ENCODE data around the gene ANKRD55.

ANKRD55 gene

DNA sequence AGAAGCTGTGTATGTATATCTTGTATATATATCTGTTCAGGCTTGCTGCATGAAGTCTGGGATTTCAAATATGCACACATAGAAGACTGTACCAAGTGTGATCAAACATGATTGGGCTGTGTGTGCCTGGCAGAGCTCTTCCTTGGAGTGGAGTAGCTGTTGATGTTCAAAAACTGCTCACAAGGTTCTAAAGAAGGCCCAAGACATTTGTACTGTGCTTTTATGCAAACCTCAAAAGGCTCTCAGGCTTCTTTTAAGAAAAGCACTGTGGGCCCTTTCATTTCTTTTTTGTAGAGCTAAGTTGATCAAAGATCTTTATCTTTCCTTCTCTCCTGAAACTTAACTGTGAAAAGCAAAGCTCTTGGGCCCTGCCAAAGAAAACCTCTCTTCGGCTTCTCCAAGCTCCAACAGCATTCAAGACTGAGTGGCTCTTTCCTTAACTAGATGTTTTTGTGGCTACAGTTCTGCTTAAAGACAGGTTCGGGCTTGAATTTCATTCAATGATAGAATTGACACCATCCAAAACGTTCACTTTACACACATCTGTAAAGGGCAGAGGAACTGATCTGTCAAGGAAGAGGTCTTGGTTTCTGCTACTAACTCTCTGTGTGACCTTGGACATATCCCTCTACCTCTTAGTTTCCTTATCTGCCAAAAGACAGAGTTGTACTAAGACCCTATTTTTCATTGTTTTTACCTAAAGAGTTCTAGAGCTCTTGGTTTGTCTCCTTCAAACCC, 132.5 kb downstream of the ANKRD55 start:
- CTCF ChIA-PET = no interaction called here
- TF ChIP-seq, protein P1, sequence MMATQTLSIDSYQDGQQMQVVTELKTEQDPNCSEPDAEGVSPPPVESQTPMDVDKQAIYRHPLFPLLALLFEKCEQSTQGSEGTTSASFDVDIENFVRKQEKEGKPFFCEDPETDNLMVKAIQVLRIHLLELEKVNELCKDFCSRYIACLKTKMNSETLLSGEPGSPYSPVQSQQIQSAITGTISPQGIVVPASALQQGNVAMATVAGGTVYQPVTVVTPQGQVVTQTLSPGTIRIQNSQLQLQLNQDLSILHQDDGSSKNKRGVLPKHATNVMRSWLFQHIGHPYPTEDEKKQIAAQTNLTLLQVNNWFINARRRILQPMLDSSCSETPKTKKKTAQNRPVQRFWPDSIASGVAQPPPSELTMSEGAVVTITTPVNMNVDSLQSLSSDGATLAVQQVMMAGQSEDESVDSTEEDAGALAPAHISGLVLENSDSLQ (IDR thresholded peaks at IDR 0.05) = no peak
- TF ChIP-seq FOXK2 (IDR thresholded peaks at IDR 0.05) = no peak
- TF ChIP-seq L3MBTL2 (conservative IDR thresholded peaks at IDR 0.05) = no peak
- no peak for TF ChIP-seq ARNT (IDR thresholded peaks at IDR 0.05)
- TF ChIP-seq FOXA1 (IDR thresholded peaks at IDR 0.05) = no peak
- no peak for TF ChIP-seq SUZ12 (IDR thresholded peaks at IDR 0.05)
- TF ChIP-seq ELF4 (IDR thresholded peaks at IDR 0.05) = no peak
- no peak for TF ChIP-seq BHLHE40 (IDR thresholded peaks at IDR 0.05; ENCODE audit: borderline replicate concordance)
- TF ChIP-seq ZNF384 (IDR thresholded peaks at IDR 0.05) = no peak
- no peak for TF ChIP-seq HDGF (IDR thresholded peaks at IDR 0.05; ENCODE audit: borderline replicate concordance)
- no peak for TF ChIP-seq SP1 (IDR thresholded peaks at IDR 0.05)
- no peak for TF ChIP-seq NFRKB (IDR thresholded peaks at IDR 0.05)
- POLR2A ChIA-PET = no interaction called here

DNA sequence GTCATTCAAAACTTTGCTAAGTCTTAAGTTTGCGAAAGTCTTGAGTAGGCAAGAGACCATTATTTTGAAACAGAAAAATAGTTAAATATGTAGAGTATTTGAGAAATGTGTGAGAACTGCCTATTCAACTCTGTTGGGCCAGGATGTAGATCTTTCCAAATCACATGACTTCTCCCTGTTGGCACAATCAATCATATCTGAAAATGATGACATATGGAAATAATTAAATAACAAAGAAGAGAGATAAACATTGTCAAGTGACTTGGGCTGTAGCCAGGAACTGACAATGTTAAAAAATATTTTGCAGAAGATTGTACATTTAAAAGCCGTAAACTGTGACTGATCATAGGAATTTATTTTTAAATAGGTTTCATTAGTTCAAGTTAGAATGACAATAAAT, 133.8 kb downstream of the ANKRD55 start:
- DNase-seq (ENCODE audit: extremely low spot score) = no peak
- no peak for TF ChIP-seq SP1 (IDR thresholded peaks at IDR 0.05)
- TF ChIP-seq, protein P1 (IDR thresholded peaks at IDR 0.05) = peak; percentile 12; the same call in 1 of the 2 replicates
- CTCF ChIA-PET = interaction anchor here (0.6 kb wide), 1 partner anchor 19 kb away, joined by 8 read pairs; no protein-coding TSS in a partner anchor
- POLR2A ChIA-PET = no interaction called here

More for the DNA sequence above, 132.5 kb downstream of the ANKRD55 start:
- DNase-seq (ENCODE audit: extremely low spot score) = no peak

DNA sequence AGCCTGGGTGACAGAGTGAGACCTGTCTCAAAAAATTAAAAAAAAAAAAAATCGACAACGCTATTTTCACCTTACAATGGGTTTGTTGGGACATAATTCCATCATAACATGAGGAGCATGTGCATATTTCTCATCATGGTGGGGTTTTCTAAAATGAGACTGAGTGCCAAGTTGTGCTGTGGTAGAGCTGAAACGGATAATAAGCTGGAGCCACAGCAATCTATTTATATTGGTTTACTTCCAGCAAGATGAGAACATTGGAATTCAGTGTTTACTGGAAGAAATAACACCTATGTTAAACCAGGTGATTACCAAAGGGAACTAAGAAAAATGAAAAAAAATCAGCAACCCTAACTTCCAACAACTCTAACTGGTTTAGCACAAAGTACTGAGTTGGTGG, 136.1 kb downstream of the ANKRD55 start:
- DNase-seq (ENCODE audit: extremely low spot score) = no peak
- ChIA-PET CTCF (no interaction called here), POLR2A (no interaction called here)
- TF ChIP-seq ZNF384 (IDR thresholded peaks at IDR 0.05) (no peak), SP1 (IDR thresholded peaks at IDR 0.05) (no peak), FOXM1 (IDR thresholded peaks at IDR 0.05; ENCODE audit: borderline replicate concordance) (no peak), TARDBP (IDR thresholded peaks at IDR 0.05) (no peak), HDGF (IDR thresholded peaks at IDR 0.05; ENCODE audit: borderline replicate concordance) (no peak), FOXK2 (IDR thresholded peaks at IDR 0.05) (no peak), ARNT (IDR thresholded peaks at IDR 0.05) (no peak), L3MBTL2 (conservative IDR thresholded peaks at IDR 0.05) (no peak), ELF4 (IDR thresholded peaks at IDR 0.05) (no peak), BHLHE40 (IDR thresholded peaks at IDR 0.05; ENCODE audit: borderline replicate concordance) (no peak), CTBP1 (IDR thresholded peaks at IDR 0.05; ENCODE audit: borderline replicate concordance) (no peak), LEF1 (IDR thresholded peaks at IDR 0.05; ENCODE audit: borderline replicate concordance) (no peak), SUZ12 (IDR thresholded peaks at IDR 0.05) (no peak), FOXA1 (IDR thresholded peaks at IDR 0.05) (no peak), NFRKB (IDR thresholded peaks at IDR 0.05) (no peak)
- TF ChIP-seq, protein P1 (IDR thresholded peaks at IDR 0.05) = no peak

DNA sequence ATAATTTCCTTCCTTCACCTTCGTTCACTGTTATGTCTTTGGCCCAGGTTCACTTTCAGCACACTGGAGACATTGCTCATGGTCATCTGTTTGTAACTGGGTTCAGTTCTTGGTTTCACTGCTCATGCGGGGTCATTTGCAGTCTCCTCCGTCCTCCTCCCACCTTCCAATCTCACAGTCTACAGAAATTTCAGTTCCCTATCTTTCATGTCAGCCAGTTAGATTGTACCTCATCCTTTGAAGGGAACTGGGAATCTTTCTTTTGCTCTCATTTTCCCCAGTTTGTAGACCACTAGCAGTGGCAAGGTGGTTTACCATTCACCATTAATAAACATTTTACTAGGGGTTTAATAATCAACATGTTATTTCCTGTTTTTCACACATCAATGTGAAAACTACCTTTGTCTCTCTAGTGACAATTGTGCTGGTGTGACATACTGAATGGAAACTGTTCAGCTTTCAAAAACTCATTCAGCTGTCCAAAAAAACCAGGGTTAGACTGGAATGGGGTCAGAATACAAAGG, 137.5 kb downstream of the ANKRD55 start:
- CTCF ChIA-PET = no interaction called here
- POLR2A ChIA-PET = no interaction called here
- TF ChIP-seq ARNT (IDR thresholded peaks at IDR 0.05) (no peak), HDGF (IDR thresholded peaks at IDR 0.05; ENCODE audit: borderline replicate concordance) (no peak), L3MBTL2 (conservative IDR thresholded peaks at IDR 0.05) (no peak), FOXK2 (IDR thresholded peaks at IDR 0.05) (no peak)
- DNase-seq (ENCODE audit: extremely low spot score) = no peak

DNA sequence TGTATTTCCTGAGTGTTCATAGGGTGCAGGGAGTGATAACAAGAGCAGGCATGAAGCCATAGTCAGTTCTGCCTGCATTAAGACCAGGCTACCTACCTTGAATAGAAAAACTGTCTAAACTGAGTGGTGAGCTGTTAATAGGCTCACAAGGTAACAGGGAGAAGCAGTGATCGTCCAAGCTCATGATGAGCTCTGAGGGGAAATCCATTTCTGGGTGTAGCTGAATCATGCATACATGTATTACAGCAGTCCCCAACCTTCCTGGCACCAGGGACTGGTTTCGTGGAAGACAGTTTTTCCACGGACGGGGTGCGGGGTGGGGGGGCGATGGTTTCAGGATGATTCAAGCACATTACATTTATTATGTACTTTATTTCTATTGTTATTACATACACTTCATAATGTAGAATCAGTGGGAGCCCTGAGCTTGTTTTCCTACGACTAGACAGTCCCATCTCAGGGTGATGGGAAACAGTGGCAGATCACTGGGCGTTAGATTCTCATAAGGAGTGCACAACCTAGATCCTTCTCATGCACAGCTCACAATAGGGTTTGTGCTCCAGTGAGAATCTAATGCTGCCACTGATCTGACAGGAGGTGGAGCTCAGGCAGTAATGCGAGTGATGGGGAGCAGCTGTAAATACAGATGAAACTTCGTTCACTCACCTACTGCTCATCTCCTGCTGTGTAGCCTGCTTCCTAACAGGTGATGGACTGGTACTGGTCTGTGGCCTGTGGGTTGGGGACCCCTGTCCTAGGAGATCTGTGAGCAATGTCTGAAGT, 138.4 kb downstream of the ANKRD55 start:
- ChIA-PET CTCF (no interaction called here), POLR2A (interaction anchor here (0.6 kb wide), 1 partner anchor 22 kb away, joined by 3 read pairs; no protein-coding TSS in a partner anchor)
- no peak for TF ChIP-seq CTBP1 (IDR thresholded peaks at IDR 0.05; ENCODE audit: borderline replicate concordance)
- TF ChIP-seq FOXM1 (IDR thresholded peaks at IDR 0.05; ENCODE audit: borderline replicate concordance) = no peak
- TF ChIP-seq ZNF384 (IDR thresholded peaks at IDR 0.05) = no peak
- no peak for TF ChIP-seq ARNT (IDR thresholded peaks at IDR 0.05)
- no peak for TF ChIP-seq SUZ12 (IDR thresholded peaks at IDR 0.05)
- TF ChIP-seq, protein P1 (IDR thresholded peaks at IDR 0.05) = no peak
- no peak for TF ChIP-seq FOXA1 (IDR thresholded peaks at IDR 0.05)
- no peak for TF ChIP-seq HDGF (IDR thresholded peaks at IDR 0.05; ENCODE audit: borderline replicate concordance)
- TF ChIP-seq FOXK2 (IDR thresholded peaks at IDR 0.05) = no peak
- no peak for TF ChIP-seq ELF4 (IDR thresholded peaks at IDR 0.05)
- TF ChIP-seq SP1 (IDR thresholded peaks at IDR 0.05) = no peak
- no peak for TF ChIP-seq BHLHE40 (IDR thresholded peaks at IDR 0.05; ENCODE audit: borderline replicate concordance)
- TF ChIP-seq L3MBTL2 (conservative IDR thresholded peaks at IDR 0.05) = no peak
- TF ChIP-seq LEF1 (IDR thresholded peaks at IDR 0.05; ENCODE audit: borderline replicate concordance) = no peak
- TF ChIP-seq TARDBP (IDR thresholded peaks at IDR 0.05) = no peak
- TF ChIP-seq NFRKB (IDR thresholded peaks at IDR 0.05) = no peak
- DNase-seq (ENCODE audit: extremely low spot score) = no peak

Data from HEK293T (cell line).